HG03460 (cell line): ENCODE results near the gene DDX47.
"Not testable (repeated sequence)": the region's sequence is repeated elsewhere in the genome, so short reads cannot be mapped to it uniquely, and the experiment has no call there.

ENCODE experiments used
- ATAC-seq: cut with Tn5 transposase; IDR thresholded peaks from one replicate; pipeline ENCODE4 v1.9.1; 2021; ENCODE audit not compliant: unreplicated experiment

The DDX47 gene

GRCh38 chr12:12796928-12797793 is 16.0 kb upstream of the DDX47 start:
- no peak for ATAC-seq

GRCh38 chr12:12797794-12798152 is 15.4 kb upstream of the DDX47 start:
- ATAC-seq = no peak

GRCh38 chr12:12798480-12798879 is 14.7 kb upstream of the DDX47 start:
- ATAC-seq = no peak

GRCh38 chr12:12799163-12799920 is 13.8 kb upstream of the DDX47 start:
- ATAC-seq = no peak

- ATAC-seq = no peak
Observed at GRCh38 chr12:12800406-12801180, 12.6 kb upstream of the DDX47 start.

- not testable (repeated sequence) for ATAC-seq
Observed at GRCh38 chr12:12801656-12802055, 11.5 kb upstream of the DDX47 start.

GRCh38 chr12:12803186-12803585 is 10.0 kb upstream of the DDX47 start:
- peak; percentile 83 for ATAC-seq

- no peak for ATAC-seq
Observed at GRCh38 chr12:12804011-12804410, 9.1 kb upstream of the DDX47 start.

GRCh38 chr12:12804432-12804886 is 8.7 kb upstream of the DDX47 start:
- no peak for ATAC-seq

GRCh38 chr12:12806784-12807516 is 6.2 kb upstream of the DDX47 start:
- ATAC-seq = no peak

GRCh38 chr12:12807517-12807903 is 5.6 kb upstream of the DDX47 start:
- ATAC-seq = not testable (repeated sequence)

- ATAC-seq = peak; percentile 71
Observed at GRCh38 chr12:12807970-12808702, 5.0 kb upstream of the DDX47 start.

GRCh38 chr12:12810553-12811021 is 2.6 kb upstream of the DDX47 start:
- no peak for ATAC-seq

- ATAC-seq = no peak
Observed at GRCh38 chr12:12811343-12811742, 1.8 kb upstream of the DDX47 start.

- ATAC-seq = no peak
Observed at GRCh38 chr12:12812174-12812573, 972 bp upstream of the DDX47 start.

- ATAC-seq = no peak
Observed at GRCh38 chr12:12812618-12813119, 477 bp upstream of the DDX47 start.

- no peak for ATAC-seq
Observed at GRCh38 chr12:12817616-12818015, 4.5 kb downstream of the DDX47 start.

- no peak for ATAC-seq
Observed at GRCh38 chr12:12818701-12819100, 5.6 kb downstream of the DDX47 start.

- ATAC-seq = no peak
Observed at GRCh38 chr12:12819221-12819620, 6.1 kb downstream of the DDX47 start.
